HG03159 (cell line): ENCODE data around the gene METTL3.

Experiments used
- ATAC-seq: cut with Tn5 transposase; IDR thresholded peaks from one replicate; pipeline ENCODE4 v1.9.1; 2021; ENCODE audit warnings: mild to moderate bottlenecking, moderate library complexity; ENCODE audit not compliant: unreplicated experiment

The METTL3 gene

GRCh38 chr14:21527318-21527679, 16.2 kb upstream of the METTL3 start:
- no peak for ATAC-seq

DNA sequence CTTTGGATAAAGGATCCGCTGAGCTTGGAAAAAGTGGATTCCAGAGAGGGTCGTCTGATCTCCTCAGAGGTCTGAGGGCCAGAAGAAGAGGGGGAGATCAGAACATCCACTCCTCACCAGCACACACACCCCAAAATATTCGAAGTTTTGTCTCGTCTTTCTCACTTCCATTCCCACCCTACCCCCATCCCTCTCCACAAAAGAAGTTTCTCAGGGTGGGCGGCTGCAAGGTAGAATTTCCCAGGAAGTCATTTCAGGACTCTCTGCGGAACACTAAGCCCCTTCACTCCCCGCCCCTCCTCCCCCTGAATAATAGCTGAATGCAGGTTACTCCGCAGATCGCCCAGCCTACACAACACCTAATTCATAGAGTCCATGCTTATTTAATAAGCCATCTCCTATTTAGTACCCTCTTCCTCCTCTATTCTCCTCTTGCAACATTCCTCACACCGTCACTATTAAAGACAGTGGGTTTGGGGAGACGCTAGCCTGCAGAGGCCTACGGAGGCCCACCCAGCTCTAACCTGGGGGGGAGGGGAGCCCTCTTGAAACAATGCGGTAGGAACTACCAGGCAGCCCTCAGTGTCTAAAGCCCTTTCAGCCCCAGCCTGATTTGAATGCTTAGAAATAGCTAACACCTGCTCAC, 15.7 kb upstream of the METTL3 start:
- no peak for ATAC-seq

GRCh38 chr14:21525962-21526671, 15.0 kb upstream of the METTL3 start, which contains the start of gene SALL2:
Gene SALL2, minus strand, starts transcription at chr14:21526346. Its CDS starts 219 bp downstream, at chr14:21526127.
- ATAC-seq = no peak

DNA sequence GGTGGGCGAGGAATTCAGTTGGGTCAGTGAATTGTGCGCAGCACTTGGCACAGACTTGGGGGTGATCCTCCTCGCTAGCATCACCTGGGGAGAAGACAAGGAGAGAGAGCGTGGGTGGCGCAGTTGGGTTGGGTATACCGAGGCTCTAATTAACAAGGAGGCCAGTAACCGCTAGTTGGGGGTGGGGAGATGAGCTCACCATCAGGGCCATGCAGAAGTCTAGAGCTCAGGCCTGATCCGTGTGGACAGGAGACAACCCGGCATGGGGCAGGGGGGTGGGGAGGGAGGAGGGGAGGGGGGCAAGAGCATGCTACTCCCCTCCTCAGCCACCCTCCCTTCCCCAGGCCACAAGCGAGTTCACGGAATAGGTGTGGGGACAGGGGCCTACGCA, 14.4 kb upstream of the METTL3 start:
- no peak for ATAC-seq

- ATAC-seq = no peak
Observed at GRCh38 chr14:21524575-21525490, 13.7 kb upstream of the METTL3 start.

- ATAC-seq = no peak
Observed at GRCh38 chr14:21523203-21523602, 12.1 kb upstream of the METTL3 start.

DNA sequence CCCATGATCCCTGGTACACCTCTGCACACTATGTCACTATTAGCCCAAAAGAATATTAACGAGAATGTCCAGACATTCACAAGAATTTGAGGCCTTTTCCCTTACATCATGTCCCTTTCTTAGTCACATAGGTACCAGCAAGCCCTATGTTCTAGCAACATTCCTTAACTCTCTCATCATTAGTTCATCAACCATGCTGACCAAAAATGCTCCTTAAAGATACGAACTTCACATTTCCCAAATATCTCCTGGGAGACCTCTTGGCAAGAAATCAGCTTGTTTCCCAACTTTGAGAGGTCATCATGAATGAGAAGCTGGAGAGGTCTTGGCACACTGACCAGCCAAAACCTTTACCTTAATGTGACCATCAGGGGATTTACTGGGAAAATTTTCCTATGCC, 10.4 kb upstream of the METTL3 start:
- ATAC-seq = no peak

DNA sequence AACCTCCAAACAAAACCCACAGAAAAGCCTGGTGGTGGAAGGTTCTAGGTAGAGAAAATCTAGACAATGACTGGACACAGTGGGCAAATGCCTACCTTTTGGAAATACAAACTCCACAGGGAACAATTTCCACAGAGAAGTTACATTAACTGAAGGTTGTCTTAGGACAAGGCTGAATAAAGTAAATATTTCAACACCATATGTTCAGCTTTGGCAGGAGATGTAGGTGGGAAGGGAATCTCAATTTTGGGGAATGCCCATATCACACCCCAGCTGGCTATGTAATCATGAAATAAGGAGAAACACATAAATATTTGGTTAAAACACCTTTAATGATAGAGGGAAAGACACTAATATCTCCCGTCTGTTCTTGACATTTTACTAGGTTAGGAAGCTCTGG, 9.6 kb upstream of the METTL3 start:
- no peak for ATAC-seq

GRCh38 chr14:21518725-21519124, 7.6 kb upstream of the METTL3 start:
- ATAC-seq = no peak

DNA sequence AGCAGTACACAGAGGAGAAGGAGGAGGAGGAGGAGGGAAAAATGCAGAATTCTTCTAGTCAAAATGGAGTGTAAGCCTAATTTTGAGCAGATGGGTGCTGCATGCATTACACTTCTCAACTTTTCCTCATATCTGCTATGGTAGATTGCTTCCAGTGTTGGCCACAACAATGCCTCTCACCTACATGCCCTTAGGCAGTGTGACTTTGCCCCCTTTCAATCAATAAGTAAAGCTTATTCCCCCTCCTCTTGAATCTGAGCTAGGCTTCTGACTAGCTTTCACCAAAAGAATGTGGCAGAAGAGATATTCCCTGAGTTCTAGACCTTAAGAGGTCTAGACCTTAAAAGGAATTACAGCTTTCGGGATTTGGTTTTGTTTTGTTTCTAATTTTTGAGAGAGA, 3.2 kb upstream of the METTL3 start:
- ATAC-seq = no peak

DNA sequence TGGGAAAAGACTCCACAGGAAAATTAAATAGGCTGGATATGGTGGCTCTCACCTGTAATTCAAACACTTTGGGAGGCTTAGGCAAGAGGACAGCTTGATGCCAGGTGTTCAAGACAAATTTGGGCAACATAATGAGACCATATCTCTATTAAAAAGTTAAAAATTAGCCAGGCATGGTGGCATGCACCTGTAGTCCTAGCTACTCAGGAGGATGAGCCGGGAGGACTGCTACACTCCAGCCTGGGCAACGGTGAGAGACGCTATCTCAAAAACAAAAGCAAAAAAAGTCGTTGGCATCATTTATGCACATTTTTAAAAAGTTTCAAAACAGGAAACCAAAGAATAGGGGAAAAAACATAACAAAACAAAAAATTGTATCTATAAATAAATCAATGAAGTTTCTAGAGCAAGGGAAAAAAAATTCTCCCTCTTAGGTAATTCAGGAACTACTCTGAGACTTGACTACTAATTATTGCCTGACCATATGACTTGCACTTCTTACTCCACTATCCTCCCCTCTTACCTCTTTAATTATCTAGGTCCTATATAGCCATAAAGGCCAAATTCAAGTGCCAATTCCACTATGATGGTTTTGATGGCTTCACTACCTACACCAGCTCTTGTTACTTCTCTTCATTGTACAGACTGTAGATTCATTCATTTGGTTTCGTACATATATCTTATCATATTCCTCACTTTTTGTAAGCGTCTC, 1.6 kb downstream of the METTL3 start:
- ATAC-seq = no peak

- no peak for ATAC-seq
Observed at GRCh38 chr14:21506557-21506956, 4.6 kb downstream of the METTL3 start.

GRCh38 chr14:21505012-21505553, 6.1 kb downstream of the METTL3 start:
- ATAC-seq = peak; percentile 76

DNA sequence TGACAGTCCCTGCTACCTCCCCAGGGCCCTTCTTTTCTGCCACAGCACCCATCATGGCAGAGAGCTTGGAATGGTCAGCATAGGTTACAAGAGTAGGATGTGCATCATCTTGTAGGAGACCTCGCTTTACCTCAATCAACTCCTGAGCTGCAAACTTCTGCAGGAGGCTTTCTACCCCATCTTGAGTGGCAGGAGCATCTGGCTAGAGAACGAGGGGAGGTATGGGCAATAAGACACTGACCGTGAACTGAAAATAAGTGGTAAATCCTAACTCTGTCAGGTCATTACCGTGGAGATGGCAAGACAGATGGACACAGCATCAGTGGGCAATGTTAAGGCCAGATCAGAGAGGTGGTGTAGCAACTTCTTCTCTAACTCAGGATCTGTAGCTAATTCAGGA, 7.8 kb downstream of the METTL3 start:
- no peak for ATAC-seq

GRCh38 chr14:21501568-21501967, 9.6 kb downstream of the METTL3 start:
- no peak for ATAC-seq

DNA sequence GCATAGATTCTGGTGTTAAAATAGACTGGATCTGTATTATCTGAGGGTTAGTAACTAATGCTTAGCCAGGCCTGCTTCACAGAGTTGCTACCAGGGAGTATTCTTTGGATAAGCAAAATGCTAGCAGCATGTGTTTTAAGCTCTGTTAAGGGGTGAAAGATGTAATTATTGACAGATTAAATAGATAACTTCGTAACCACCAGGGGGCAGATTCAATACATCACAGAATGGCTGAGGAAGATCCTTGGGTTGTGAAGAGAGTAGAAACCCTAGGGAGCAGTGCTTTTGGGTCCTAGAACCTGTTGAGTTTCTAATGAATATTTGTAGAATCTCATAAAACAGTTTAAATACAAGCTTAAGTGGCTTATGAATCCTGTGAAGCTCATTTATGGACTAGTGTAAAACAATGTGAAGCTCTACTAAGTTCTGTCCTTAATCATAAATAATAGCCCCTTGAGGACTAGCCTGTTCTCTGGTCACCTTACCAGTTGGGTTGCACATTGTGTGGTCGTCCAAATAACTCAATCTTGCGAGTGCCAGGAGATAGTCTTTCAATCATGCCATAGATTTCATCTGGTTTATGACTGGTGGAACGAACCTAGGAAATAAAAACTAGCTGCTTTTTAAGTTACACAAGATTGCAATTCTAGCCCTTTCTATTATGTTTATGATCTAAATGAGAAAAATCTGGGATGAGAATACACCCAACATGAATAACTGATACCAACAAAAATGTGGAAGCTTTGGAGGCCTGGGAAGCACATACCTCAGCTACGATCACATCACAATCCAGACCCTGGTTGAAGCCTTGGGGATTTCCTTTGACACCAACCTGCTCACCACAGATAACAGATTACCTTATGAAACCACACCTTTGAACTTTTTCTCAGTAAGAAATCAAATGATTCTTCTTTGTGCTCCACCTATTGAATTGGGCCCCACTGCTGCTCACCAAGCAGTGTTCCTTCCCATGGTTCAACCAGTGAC, 12.3 kb downstream of the METTL3 start:
- no peak for ATAC-seq

DNA sequence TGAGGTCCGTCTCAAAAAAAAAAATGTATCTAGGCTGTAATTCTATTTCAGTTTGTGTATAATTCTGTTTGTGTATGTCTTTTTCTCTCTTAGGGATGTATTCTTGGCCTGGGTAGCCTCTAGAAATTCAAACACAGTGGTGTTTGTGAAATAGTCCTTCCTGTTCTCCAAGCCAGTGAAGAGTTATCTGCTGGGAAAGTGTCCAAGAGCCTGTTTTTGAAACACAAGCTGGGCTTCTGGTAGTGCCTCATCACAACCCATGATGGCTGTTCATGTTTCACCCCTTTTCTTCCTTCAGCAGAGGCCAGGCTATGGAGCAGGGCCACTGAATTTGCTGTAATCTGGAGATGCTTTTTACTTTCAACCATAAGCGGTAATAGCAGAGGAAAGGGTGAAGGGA, 14.7 kb downstream of the METTL3 start:
- no peak for ATAC-seq

- no peak for ATAC-seq
Observed at GRCh38 chr14:21494902-21495762, 16.0 kb downstream of the METTL3 start.

GRCh38 chr14:21486640-21487087, 24.5 kb downstream of the METTL3 start:
- no peak for ATAC-seq
